K562 (cell line): ENCODE measurements around the gene MPRIP. TPM values are rescaled to one million over a fixed set of nuclear protein-coding genes. Genes with fewer than 3 reads are reported as not detected.

Source experiments
- ATAC-seq: fragments of 200-7000 bp; cut with Tn5 transposase; 3 replicates; pipeline ENCODE4 v1.9.1; 2020; ENCODE audit warnings: moderate library complexity
- BruUV-seq: library from RNA; stranded (reverse); fragments of 400-500 nt; replicated peaks from 2 replicates; lab custom pipeline; 2021; lab: Mats Ljungman, UMichigan
- CTCF ChIA-PET: fragments of 300-600 bp; formaldehyde crosslinking; extraction: SDS; loops from one replicate; lab custom pipeline; 2021; ENCODE audit warnings: low intra/inter-chr PET ratio; lab: Yijun Ruan, JAX
- POLR2A ChIA-PET: fragments of 300-600, 350-650 bp; sonication (Branson Sonifier 250); formaldehyde crosslinking; extraction: SDS; loops from one replicate; lab custom pipeline; 2021; ENCODE audit warnings: antibody characterized with exemption, inconsistent platforms; lab: Yijun Ruan, JAX
- DNase-seq, 4 experiments: peaks; one replicate each; pipeline versions ENCODE4 v3.0.0 to v3.0.0-alpha.2; 2011 to 2018; ENCODE audit warnings: low spot score in 3 of 4, mixed read lengths in 3 of 4; ENCODE audit errors: extremely low read depth in 1 of 4
- FAIRE-seq: peaks from 2 replicates; lab custom pipeline; 2011; peaks lifted over from hg19 to GRCh38; lab: Jason Lieb, UNC
- H2AFZ ChIP-seq: 2 replicates; pipeline ENCODE4 v1.6.0; 2011; ENCODE audit warnings: low read depth, low read length, control low read depth, inconsistent platforms
- H3K27ac ChIP-seq: fragments of 200-600 bp; 3 replicates; pipeline ENCODE4 v1.8.0; 2011; ENCODE audit warnings: low read depth, mild to moderate bottlenecking, control low read depth, inconsistent platforms, low read length, moderate library complexity, mixed read lengths; ENCODE audit errors: extremely low read depth
- H3K27me3 ChIP-seq, 2 experiments: fragments of 300-600 bp in 1 of 2; 2 replicates in 1 of 2; 3 replicates in 1 of 2; pipeline versions ENCODE4 v1.6.0 to v1.8.0; 2011; ENCODE audit warnings: inconsistent platforms in 2 of 2, low read length in 2 of 2, mild to moderate bottlenecking in 1 of 2, mixed read lengths in 1 of 2, moderate library complexity in 1 of 2; ENCODE audit not compliant: control insufficient read depth in 2 of 2, insufficient read depth in 2 of 2
- H3K36me3 ChIP-seq: fragments of 300-600 bp; 3 replicates; pipeline ENCODE4 v1.8.0; 2011; ENCODE audit warnings: mild to moderate bottlenecking, low read length, inconsistent platforms; ENCODE audit not compliant: control insufficient read depth, insufficient read depth
- H3K4me1 ChIP-seq, 2 experiments: fragments of 200-600 bp in 1 of 2; replicated peaks in 1 of 2; 2 replicates in 1 of 2; 3 replicates in 1 of 2; pipeline versions ENCODE4 v1.5.1 to v1.8.0; 2011; ENCODE audit warnings: inconsistent platforms in 2 of 2, low read length in 2 of 2, mild to moderate bottlenecking in 1 of 2, mixed read lengths in 1 of 2, moderate library complexity in 1 of 2; ENCODE audit not compliant: control insufficient read depth in 2 of 2, insufficient read depth in 2 of 2
- H3K4me2 ChIP-seq: 2 replicates; pipeline ENCODE4 v1.6.1; 2011; ENCODE audit warnings: low read length, control low read depth, inconsistent platforms, mixed read lengths; ENCODE audit not compliant: insufficient read depth
- H3K4me3 ChIP-seq: fragments of 200-600 bp; sonication (generic), shearing (Covaris generic); 2 replicates; pipeline ENCODE4 v1.5.1; 2016; ENCODE audit warnings: control low read depth, inconsistent platforms
- H3K79me2 ChIP-seq: fragments of 200-600 bp; 3 replicates; pipeline ENCODE4 v1.8.0; 2011; ENCODE audit warnings: low read length, inconsistent platforms; ENCODE audit not compliant: control insufficient read depth, insufficient read depth
- H3K9ac ChIP-seq, 2 experiments: 2 replicates each; pipeline versions ENCODE4 v1.6.0 to v1.6.1; 2011; ENCODE audit warnings: low read depth in 2 of 2, low read length in 2 of 2, control low read depth in 1 of 2, inconsistent platforms in 1 of 2, mild to moderate bottlenecking in 1 of 2, mixed read lengths in 1 of 2; ENCODE audit not compliant: insufficient read depth in 1 of 2
- H3K9me1 ChIP-seq: one replicate; pipeline ENCODE4 v1.6.0; 2011; ENCODE audit warnings: inconsistent platforms, mild to moderate bottlenecking, low read length, moderate library complexity; ENCODE audit not compliant: control insufficient read depth, insufficient read depth
- H3K9me3 ChIP-seq: replicated peaks from 2 replicates; pipeline ENCODE4 v1.5.1; 2011; ENCODE audit warnings: low read depth, low read length, inconsistent platforms; ENCODE audit not compliant: control insufficient read depth, insufficient read depth
- H4K20me1 ChIP-seq: replicated peaks from 2 replicates; pipeline ENCODE4 v1.6.1; 2011; ENCODE audit warnings: low read length, inconsistent platforms, mixed read lengths; ENCODE audit not compliant: control insufficient read depth, insufficient read depth
- JUND ChIP-seq, 2 experiments: IDR thresholded peaks; 2 replicates in 1 of 2; 3 replicates in 1 of 2; pipeline ENCODE4 v1.6.1; 2011; ENCODE audit warnings: borderline replicate concordance in 2 of 2, low read depth in 2 of 2, low read length in 2 of 2, improper control_type of control experiment in 1 of 2, missing biosample characterization in 1 of 2, missing genetic modification characterization in 1 of 2, missing genetic modification reagents in 1 of 2
- KLF13 ChIP-seq: fragments of 450-650 bp; IDR thresholded peaks from 2 replicates; pipeline ENCODE4 v1.6.1; 2016; ENCODE audit warnings: missing genetic modification characterization, low read depth, mild to moderate bottlenecking, missing compliant biosample characterization, moderate library complexity, borderline replicate concordance
- NCOR1 ChIP-seq: fragments of 450-650 bp; IDR thresholded peaks from 2 replicates; pipeline ENCODE4 v1.6.1; 2016; ENCODE audit warnings: mild to moderate bottlenecking, moderate library complexity
- RFX1 ChIP-seq: fragments of 450-650 bp; IDR thresholded peaks from 2 replicates; pipeline ENCODE4 v1.6.1; 2016; ENCODE audit warnings: mild to moderate bottlenecking, moderate library complexity
- YY1 ChIP-seq, 3 experiments: IDR thresholded peaks; 2 replicates each; pipeline ENCODE4 v1.6.1; 2011; ENCODE audit warnings: low read length in 2 of 3, mild to moderate bottlenecking in 2 of 3, moderate library complexity in 2 of 3, borderline replicate concordance in 1 of 3, control low read depth in 1 of 3, low read depth in 1 of 3; ENCODE audit not compliant: insufficient read depth in 3 of 3, insufficient replicate concordance in 2 of 3, control insufficient read depth in 1 of 3, insufficient read length in 1 of 3; ENCODE audit errors: extremely low read depth in 1 of 3
- ZZZ3 ChIP-seq: fragments of 450-650 bp; IDR thresholded peaks from 2 replicates; pipeline ENCODE4 v1.6.1; 2016; ENCODE audit warnings: antibody characterized with exemption, mild to moderate bottlenecking, moderate library complexity
- WGBS: fragments of 100-300 bp; shearing (Covaris generic); methylation state at CpG from one replicate; pipeline ENCODE4 v1.1.6; 2016; ENCODE audit warnings: low coverage, mixed read lengths; ENCODE audit not compliant: insufficient coverage; ENCODE audit errors: missing lambda C conversion rate; 5-methylcytosine and 5-hydroxymethylcytosine counted together
- in situ Hi-C: fragments of 300-500 bp; cut with MboI; formaldehyde crosslinking; loops from 4 replicates; pipeline ENCODE4 v1.15.0; 2018; ENCODE audit warnings: inconsistent platforms, mixed read lengths
- intact Hi-C: fragments of 100-400 bp; cut with micrococcal nuclease; formaldehyde crosslinking; loops from 2 replicates; pipeline ENCODE4 v1.14.2; 2022
- polyA plus RNA-seq, 8 experiments: library from polyadenylated mRNA; depleted of rRNA in 4 of 8; stranded (reverse) in 5 of 8; unstranded in 3 of 8; fragments of >200 nt; fragmentation: Nextera tagmentation in 2 of 8; fragmentation: Illumina TruSeq in 1 of 8; extraction: Ambion mirVana in 2 of 8; extraction: Trizol in 1 of 8; gene quantifications; 2 replicates each; pipeline versions ENCODE4 v1.2.1 to v1.2.3, GENCODE V29; 2011 to 2014; ENCODE audit warnings: inconsistent platforms in 1 of 8, missing spikeins in 1 of 8
- total RNA-seq, 7 experiments: library from RNA; depleted of rRNA in 6 of 7; stranded (reverse); fragments of >200 nt in 6 of 7; fragmentation: Illumina TruSeq in 2 of 7; extraction: Trizol in 2 of 7; gene quantifications; 2 replicates each; pipeline versions ENCODE4 v1.2.1 to v1.2.3, GENCODE V29; 2011 to 2021; ENCODE audit warnings: low replicate concordance in 1 of 7
- TF ChIP-seq, protein P1 (sequence below): fragments of 250-450 bp; sonication (Bioruptor Pico); IDR thresholded peaks from 2 replicates; pipeline ENCODE4 v1.8.0; 2022; ENCODE audit warnings: moderate library complexity, mild to moderate bottlenecking, inconsistent platforms
- TF ChIP-seq, protein P2 (sequence below): fragments of 450-650 bp; IDR thresholded peaks from 2 replicates; pipeline ENCODE4 v1.6.1; 2018; ENCODE audit not compliant: partially characterized antibody
- TF ChIP-seq, protein P3 (sequence below): fragments of 250-450 bp; sonication (Bioruptor Pico); IDR thresholded peaks from 2 replicates; pipeline ENCODE4 v1.9.0; 2021; ENCODE audit warnings: mild to moderate bottlenecking
- TF ChIP-seq, protein P4 (sequence below): fragments of 200-800 bp; sonication (Bioruptor generic); IDR thresholded peaks from 2 replicates; pipeline ENCODE4 v1.6.1; 2017; ENCODE audit warnings: missing genetic modification characterization, missing compliant biosample characterization
- TF ChIP-seq, protein P5 (sequence below), 2 experiments: fragments of 250-450 bp in 1 of 2; fragments of 450-650 bp in 1 of 2; sonication (Bioruptor Pico) in 1 of 2; IDR thresholded peaks; 2 replicates each; pipeline versions ENCODE4 v1.6.1 to v1.8.0; 2016 to 2021; ENCODE audit warnings: mild to moderate bottlenecking in 2 of 2, moderate library complexity in 2 of 2, missing compliant biosample characterization in 1 of 2, missing genetic modification characterization in 1 of 2

MPRIP gene
- total and polyA plus RNA-seq, 9 of the 15 experiments (the other 6 are each of a cell fraction or from before 2014, with no cell fraction given), result 10.0 to 72.6 (median 30.1) TPM

DNA sequence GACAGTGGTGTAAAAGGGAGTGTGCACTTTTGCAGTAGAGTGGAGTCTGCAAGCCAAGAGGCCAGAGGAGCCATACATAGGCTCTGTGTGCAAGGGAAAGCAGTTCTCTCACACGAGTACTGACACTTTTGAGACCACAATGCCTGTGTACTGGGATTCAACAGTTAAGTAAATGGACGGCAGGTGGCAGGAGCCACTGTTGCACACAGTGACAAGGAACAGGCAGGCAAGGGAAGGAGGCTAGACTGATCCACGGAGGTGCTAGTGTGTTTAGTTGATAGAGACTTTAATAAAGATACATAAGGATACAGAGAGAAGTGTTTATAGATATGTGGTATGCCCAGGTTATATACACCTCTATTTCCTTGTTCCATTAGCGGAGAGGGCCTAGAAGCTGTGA lies 67.0 kb downstream of the MPRIP start (continued):
- TF ChIP-seq, protein P1, sequence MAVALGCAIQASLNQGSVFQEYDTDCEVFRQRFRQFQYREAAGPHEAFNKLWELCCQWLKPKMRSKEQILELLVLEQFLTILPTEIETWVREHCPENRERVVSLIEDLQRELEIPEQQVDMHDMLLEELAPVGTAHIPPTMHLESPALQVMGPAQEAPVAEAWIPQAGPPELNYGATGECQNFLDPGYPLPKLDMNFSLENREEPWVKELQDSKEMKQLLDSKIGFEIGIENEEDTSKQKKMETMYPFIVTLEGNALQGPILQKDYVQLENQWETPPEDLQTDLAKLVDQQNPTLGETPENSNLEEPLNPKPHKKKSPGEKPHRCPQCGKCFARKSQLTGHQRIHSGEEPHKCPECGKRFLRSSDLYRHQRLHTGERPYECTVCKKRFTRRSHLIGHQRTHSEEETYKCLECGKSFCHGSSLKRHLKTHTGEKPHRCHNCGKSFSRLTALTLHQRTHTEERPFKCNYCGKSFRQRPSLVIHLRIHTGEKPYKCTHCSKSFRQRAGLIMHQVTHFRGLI (CRISPR knock-in tag), result no peak
- TF ChIP-seq JUND (IDR thresholded peaks at IDR 0.05; ENCODE audit: borderline replicate concordance, low read depth, low read length), result no peak
- TF ChIP-seq JUND (tag; IDR thresholded peaks at IDR 0.05; ENCODE audit: borderline replicate concordance, low read depth, low read length), result no peak
- no peak for TF ChIP-seq NCOR1
- no peak for TF ChIP-seq RFX1

DNA sequence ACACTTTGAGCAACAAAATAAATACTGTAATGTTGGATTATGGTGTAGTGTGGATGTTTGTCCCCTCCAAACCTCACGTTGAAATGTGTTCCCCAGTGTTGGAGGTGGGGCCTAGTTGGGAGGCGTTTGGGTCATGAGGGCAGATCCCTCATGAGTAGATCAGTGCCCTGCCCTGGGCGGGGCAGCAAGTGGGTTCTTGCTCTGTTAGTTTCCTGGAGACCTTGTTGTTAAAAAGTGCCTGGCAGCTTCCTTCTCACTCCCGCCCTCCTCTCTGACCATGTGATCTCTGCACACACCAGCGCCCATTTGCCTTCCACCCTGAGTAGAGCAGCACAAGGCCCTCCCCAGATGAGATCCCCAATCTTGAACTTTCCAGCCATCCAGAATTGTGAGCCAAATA lies 67.7 kb downstream of the MPRIP start:
- POLR2A ChIA-PET, result interaction anchor here (0.6 kb wide), 1 partner anchor 56 kb away, joined by 3 read pairs; no protein-coding TSS in a partner anchor
- Histone ChIP-seq H3K27me3 (no peaks in the 10 kb centered on the region), H3K36me3 (no peaks in the 10 kb centered on the region), H3K9me3 (no peaks in the 10 kb centered on the region), H3K4me2 (no peak overlapping the region), H3K9me1 (no peaks in the 10 kb centered on the region), H3K4me1 (peaks cover 0 to 15% of the 10 kb centered on the region in 2 experiments; a peak in 3 of 5 replicates), H3K27ac (no peak overlapping the region), H4K20me1 (0 out of 2 replicates have a peak, but pooled peaks cover 9% of the 10 kb centered on the region), H3K9ac (no peak overlapping the region), H3K79me2 (no peaks in the 10 kb centered on the region), H3K4me3 (no peak overlapping the region), H2AFZ (no peak overlapping the region)
- DNase-seq (no peak), ATAC-seq (no peak), FAIRE-seq (no peak)
- BruUV-seq, result no TSS peak
- intact Hi-C loops (no loop called here), in situ Hi-C loops (no loop called here)
- CTCF ChIA-PET, result no interaction called here
- 55% methylated on average over 5 of the region's 5 CpGs for WGBS
- TF ChIP-seq YY1 (IDR thresholded peaks at IDR 0.05; ENCODE audit: borderline replicate concordance in 1 of 3, control insufficient read depth in 1 of 3, extremely low read depth in 1 of 3, insufficient read depth in 3 of 3, insufficient read length in 1 of 3, insufficient replicate concordance in 2 of 3, low read depth in 1 of 3, low read length in 2 of 3) (no peak), ZZZ3 (no peak), KLF13 (tag) (no peak)
- TF ChIP-seq, protein P2, sequence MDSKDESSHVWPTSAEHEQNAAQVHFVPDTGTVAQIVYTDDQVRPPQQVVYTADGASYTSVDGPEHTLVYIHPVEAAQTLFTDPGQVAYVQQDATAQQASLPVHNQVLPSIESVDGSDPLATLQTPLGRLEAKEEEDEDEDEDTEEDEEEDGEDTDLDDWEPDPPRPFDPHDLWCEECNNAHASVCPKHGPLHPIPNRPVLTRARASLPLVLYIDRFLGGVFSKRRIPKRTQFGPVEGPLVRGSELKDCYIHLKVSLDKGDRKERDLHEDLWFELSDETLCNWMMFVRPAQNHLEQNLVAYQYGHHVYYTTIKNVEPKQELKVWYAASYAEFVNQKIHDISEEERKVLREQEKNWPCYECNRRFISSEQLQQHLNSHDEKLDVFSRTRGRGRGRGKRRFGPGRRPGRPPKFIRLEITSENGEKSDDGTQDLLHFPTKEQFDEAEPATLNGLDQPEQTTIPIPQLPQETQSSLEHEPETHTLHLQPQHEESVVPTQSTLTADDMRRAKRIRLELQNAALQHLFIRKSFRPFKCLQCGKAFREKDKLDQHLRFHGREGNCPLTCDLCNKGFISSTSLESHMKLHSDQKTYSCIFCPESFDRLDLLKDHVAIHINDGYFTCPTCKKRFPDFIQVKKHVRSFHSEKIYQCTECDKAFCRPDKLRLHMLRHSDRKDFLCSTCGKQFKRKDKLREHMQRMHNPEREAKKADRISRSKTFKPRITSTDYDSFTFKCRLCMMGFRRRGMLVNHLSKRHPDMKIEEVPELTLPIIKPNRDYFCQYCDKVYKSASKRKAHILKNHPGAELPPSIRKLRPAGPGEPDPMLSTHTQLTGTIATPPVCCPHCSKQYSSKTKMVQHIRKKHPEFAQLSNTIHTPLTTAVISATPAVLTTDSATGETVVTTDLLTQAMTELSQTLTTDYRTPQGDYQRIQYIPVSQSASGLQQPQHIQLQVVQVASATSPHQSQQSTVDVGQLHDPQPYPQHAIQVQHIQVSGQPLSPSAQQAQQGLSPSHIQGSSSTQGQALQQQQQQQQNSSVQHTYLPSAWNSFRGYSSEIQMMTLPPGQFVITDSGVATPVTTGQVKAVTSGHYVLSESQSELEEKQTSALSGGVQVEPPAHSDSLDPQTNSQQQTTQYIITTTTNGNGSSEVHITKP, result no peak
- TF ChIP-seq, protein P3, sequence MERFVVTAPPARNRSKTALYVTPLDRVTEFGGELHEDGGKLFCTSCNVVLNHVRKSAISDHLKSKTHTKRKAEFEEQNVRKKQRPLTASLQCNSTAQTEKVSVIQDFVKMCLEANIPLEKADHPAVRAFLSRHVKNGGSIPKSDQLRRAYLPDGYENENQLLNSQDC (CRISPR knock-in tag), result no peak
- TF ChIP-seq, protein P4, sequence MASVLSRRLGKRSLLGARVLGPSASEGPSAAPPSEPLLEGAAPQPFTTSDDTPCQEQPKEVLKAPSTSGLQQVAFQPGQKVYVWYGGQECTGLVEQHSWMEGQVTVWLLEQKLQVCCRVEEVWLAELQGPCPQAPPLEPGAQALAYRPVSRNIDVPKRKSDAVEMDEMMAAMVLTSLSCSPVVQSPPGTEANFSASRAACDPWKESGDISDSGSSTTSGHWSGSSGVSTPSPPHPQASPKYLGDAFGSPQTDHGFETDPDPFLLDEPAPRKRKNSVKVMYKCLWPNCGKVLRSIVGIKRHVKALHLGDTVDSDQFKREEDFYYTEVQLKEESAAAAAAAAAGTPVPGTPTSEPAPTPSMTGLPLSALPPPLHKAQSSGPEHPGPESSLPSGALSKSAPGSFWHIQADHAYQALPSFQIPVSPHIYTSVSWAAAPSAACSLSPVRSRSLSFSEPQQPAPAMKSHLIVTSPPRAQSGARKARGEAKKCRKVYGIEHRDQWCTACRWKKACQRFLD (CRISPR knock-in tag), result no peak
- TF ChIP-seq, protein P5, sequence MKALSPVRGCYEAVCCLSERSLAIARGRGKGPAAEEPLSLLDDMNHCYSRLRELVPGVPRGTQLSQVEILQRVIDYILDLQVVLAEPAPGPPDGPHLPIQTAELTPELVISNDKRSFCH (CRISPR knock-in tag; IDR thresholded peaks at IDR 0.05), result no peak
- TF ChIP-seq, protein P5 (tag; IDR thresholded peaks at IDR 0.05), result no peak
